Prostate gland (tissue), 2 donors: ENCODE data around the gene ADAR. TPM values are rescaled to one million over a fixed set of nuclear protein-coding genes. Genes with fewer than 3 reads are reported as not detected.

Source experiments
- DNase-seq: peaks from one replicate; pipeline ENCODE4 v3.0.0-alpha.2; 2019; ENCODE audit warnings: low spot score
- H3K27ac ChIP-seq, 2 donors: fragments of 200-600 bp; sonication (generic); 2 replicates each; pipeline ENCODE4 v1.5.1; 2017 to 2019
- H3K27me3 ChIP-seq: fragments of 200-600 bp; sonication (generic); replicated peaks from 2 replicates; pipeline ENCODE4 v1.5.1; 2019; ENCODE audit not compliant: insufficient read depth
- H3K36me3 ChIP-seq, 2 donors: fragments of 200-600 bp; sonication (generic); 1 replicate in 1 of 2; 2 replicates in 1 of 2; pipeline versions ENCODE4 v1.5.1 to v1.8.1; 2017 to 2019
- H3K4me1 ChIP-seq: fragments of 200-600 bp; sonication (generic); replicated peaks from 2 replicates; pipeline ENCODE4 v1.5.1; 2019
- H3K4me3 ChIP-seq, 2 donors: fragments of 200-600 bp; sonication (generic); 2 replicates each; pipeline ENCODE4 v1.5.1; 2017 to 2019
- H3K9me3 ChIP-seq: fragments of 200-600 bp; sonication (generic); 2 replicates; pipeline ENCODE4 v1.5.1; 2017
- CTCF ChIP-seq, 4 experiments: fragments of 200-600 bp in 2 of 4; fragments of 450-650 bp in 2 of 4; sonication (generic) in 2 of 4; IDR thresholded peaks; 1 replicate in 3 of 4; 2 replicates in 1 of 4; pipeline ENCODE4 v1.5.1; 2016 to 2019; ENCODE audit warnings: antibody characterized with exemption in 4 of 4, mild to moderate bottlenecking in 2 of 4, moderate library complexity in 2 of 4
- POLR2A ChIP-seq: fragments of 450-650 bp; IDR thresholded peaks from one replicate; pipeline ENCODE4 v1.6.1; 2016; ENCODE audit warnings: antibody characterized with exemption, mild to moderate bottlenecking
- POLR2AphosphoS5 ChIP-seq: sonication (generic); formaldehyde crosslinking; IDR thresholded peaks from one replicate; pipeline ENCODE4 v1.6.1; 2017; ENCODE audit warnings: antibody characterized with exemption
- WGBS: methylation state at CpG from one replicate; pipeline ENCODE4 v1.1.5; 2018; 5-methylcytosine and 5-hydroxymethylcytosine counted together
- intact Hi-C: fragments of 100-400 bp; cut with DNase I; formaldehyde crosslinking; loops from one replicate; pipeline ENCODE4 v1.14.2; 2022
- total RNA-seq, 2 donors: library from RNA; depleted of rRNA; stranded (reverse); fragments of >200 nt; gene quantifications; one replicate each; pipeline ENCODE4 v1.1.0, GENCODE V29; 2016

Gene ADAR
- total RNA-seq, 2 donors from 2014 or later: 98.1 to 181 TPM

GRCh38 chr1:154623358-154623757 lies 15.4 kb upstream of the ADAR start:
- no peak overlapping the region for H3K27ac ChIP-seq
- H3K27me3 ChIP-seq: no peaks in the 10 kb centered on the region
- no peak overlapping the region for H3K4me3 ChIP-seq
- no peak for TF ChIP-seq POLR2A
- no peak for TF ChIP-seq POLR2AphosphoS5
- no peak for TF ChIP-seq CTCF (IDR thresholded peaks at IDR 0.05)
- DNase-seq: no peak
- H3K9me3 ChIP-seq: no peaks in the 10 kb centered on the region
- intact Hi-C loops: loop anchor here (10.0 kb wide), 1 partner anchor 209 kb away; no protein-coding TSS in a partner anchor
- no peaks in the 10 kb centered on the region for H3K36me3 ChIP-seq
- H3K4me1 ChIP-seq: peaks cover 7% of the 10 kb centered on the region
- WGBS: 88% methylated on average over 3 of the region's 3 CpGs

- no peak for TF ChIP-seq POLR2A
- no peak for TF ChIP-seq POLR2AphosphoS5
- TF ChIP-seq CTCF (IDR thresholded peaks at IDR 0.05): no peak
- intact Hi-C loops: loop anchor here (10.0 kb wide), 1 partner anchor 208 kb away; no protein-coding TSS in a partner anchor
- no peak for DNase-seq
- Histone ChIP-seq H3K36me3 (no peaks in the 10 kb centered on the region), H3K4me3 (no peak overlapping the region), H3K4me1 (peaks cover 7% of the 10 kb centered on the region), H3K27ac (no peak overlapping the region), H3K27me3 (no peaks in the 10 kb centered on the region), H3K9me3 (no peaks in the 10 kb centered on the region)
These were observed 14.6 kb upstream of the ADAR start for GRCh38 chr1:154622503-154623039.

- no peaks in the 10 kb centered on the region for H3K27me3 ChIP-seq
- TF ChIP-seq CTCF (IDR thresholded peaks at IDR 0.05): no peak
- intact Hi-C loops: loop anchor here (10.0 kb wide), 1 partner anchor 207 kb away; no protein-coding TSS in a partner anchor
- H3K4me3 ChIP-seq: no peak overlapping the region
- H3K4me1 ChIP-seq: peaks cover 7% of the 10 kb centered on the region
- DNase-seq: no peak
- WGBS: 71% methylated on average over 5 of the region's 5 CpGs
- H3K36me3 ChIP-seq: no peaks in the 10 kb centered on the region
- no peaks in the 10 kb centered on the region for H3K9me3 ChIP-seq
- no peak overlapping the region for H3K27ac ChIP-seq
These were observed 13.9 kb upstream of the ADAR start for GRCh38 chr1:154621875-154622274.

- Histone ChIP-seq H3K4me3 (no peak overlapping the region), H3K36me3 (no peaks in the 10 kb centered on the region), H3K4me1 (no peaks in the 10 kb centered on the region), H3K27ac (no peak overlapping the region), H3K9me3 (no peaks in the 10 kb centered on the region), H3K27me3 (no peaks in the 10 kb centered on the region)
- WGBS: 49% methylated on average over 3 of the region's 3 CpGs
- no peak for DNase-seq
- intact Hi-C loops: loop anchor here (10.0 kb wide), 1 partner anchor 206 kb away; no protein-coding TSS in a partner anchor
- TF ChIP-seq POLR2A: no peak
- TF ChIP-seq POLR2AphosphoS5: no peak
- no peak for TF ChIP-seq CTCF (IDR thresholded peaks at IDR 0.05)
These were observed 12.8 kb upstream of the ADAR start for GRCh38 chr1:154620751-154621150.

- DNase-seq: no peak
- Histone ChIP-seq H3K4me3 (no peak overlapping the region), H3K4me1 (no peaks in the 10 kb centered on the region), H3K27ac (no peak overlapping the region), H3K27me3 (no peaks in the 10 kb centered on the region), H3K36me3 (no peaks in the 10 kb centered on the region), H3K9me3 (no peaks in the 10 kb centered on the region)
- intact Hi-C loops: no loop called here
- no peak for TF ChIP-seq CTCF (IDR thresholded peaks at IDR 0.05)
- no peak for TF ChIP-seq POLR2AphosphoS5
- no peak for TF ChIP-seq POLR2A
- WGBS: 91% methylated on average over 5 of the region's 5 CpGs
These were observed 11.4 kb upstream of the ADAR start for GRCh38 chr1:154619181-154619948.
